GM12878 (cell line): Measurements from ENCODE around the gene DBI. TPM values are rescaled to one million over a fixed set of nuclear protein-coding genes. Genes with fewer than 3 reads are reported as not detected.

Experiments used
- ATAC-seq: fragments of 200-7000 bp; cut with Tn5 transposase; 3 replicates; pipeline ENCODE4 v1.9.1; 2020; ENCODE audit warnings: mild to moderate bottlenecking, moderate library complexity
- BruUV-seq: library from RNA; stranded (reverse); fragments of 400-500 nt; replicated peaks from 2 replicates; lab custom pipeline; 2021; lab: Mats Ljungman, UMichigan
- CTCF ChIA-PET: fragments of 300-600 bp; sonication (Branson Sonifier 250); formaldehyde crosslinking; extraction: SDS; loops from one replicate; lab custom pipeline; 2021; ENCODE audit warnings: inconsistent platforms; lab: Yijun Ruan, JAX
- POLR2A ChIA-PET: fragments of 350-600 bp; formaldehyde crosslinking; extraction: SDS; loops from one replicate; lab custom pipeline; 2021; ENCODE audit warnings: inconsistent platforms; lab: Charles Lee
- RAD21 ChIA-PET: fragments of 300-600 bp; sonication (Branson Sonifier 250); formaldehyde crosslinking; loops from one replicate; lab custom pipeline; 2023; ENCODE audit warnings: antibody characterized with exemption; ENCODE audit not compliant: unreplicated experiment; lab: Charles Lee
- SMC1A ChIA-PET: fragments of 300-600 bp; sonication (Branson Sonifier 250); formaldehyde crosslinking; loops from one replicate; lab custom pipeline; 2023; ENCODE audit not compliant: unreplicated experiment, uncharacterized antibody; lab: Charles Lee
- DNase-seq: peaks from one replicate; pipeline ENCODE4 v3.0.0-alpha.2; 2011; ENCODE audit warnings: low read depth, low spot score
- FAIRE-seq: peaks from 3 replicates; lab custom pipeline; 2011; peaks lifted over from hg19 to GRCh38; lab: Jason Lieb, UNC
- H2AFZ ChIP-seq: 2 replicates; pipeline ENCODE4 v1.6.0; 2011; ENCODE audit warnings: low read depth, low read length, control low read depth; ENCODE audit not compliant: control insufficient read depth
- H3K27ac ChIP-seq: 2 replicates; pipeline ENCODE4 v1.5.1; 2011; ENCODE audit warnings: control low read depth; ENCODE audit not compliant: control insufficient read depth, insufficient read depth
- H3K27me3 ChIP-seq, 2 experiments: replicated peaks in 1 of 2; 2 replicates each; pipeline versions ENCODE4 v1.6.0 to v1.6.1; 2011; ENCODE audit warnings: low read length in 1 of 2; ENCODE audit not compliant: control insufficient read depth in 2 of 2, insufficient read depth in 2 of 2
- H3K36me3 ChIP-seq, 2 experiments: 2 replicates each; pipeline ENCODE4 v1.5.1; 2011; ENCODE audit warnings: low read length in 1 of 2; ENCODE audit not compliant: control insufficient read depth in 2 of 2, insufficient read depth in 2 of 2
- H3K4me1 ChIP-seq: 2 replicates; pipeline ENCODE4 v1.6.1; 2011; ENCODE audit warnings: mild to moderate bottlenecking, low read length, moderate library complexity, mixed read lengths; ENCODE audit not compliant: control insufficient read depth, insufficient read depth
- H3K4me2 ChIP-seq: 2 replicates; pipeline ENCODE4 v1.6.0; 2011; ENCODE audit warnings: control low read depth; ENCODE audit not compliant: control insufficient read depth, insufficient read depth
- H3K4me3 ChIP-seq: fragments of 200-600 bp; sonication (generic); 2 replicates; pipeline ENCODE4 v1.5.1; 2016
- H3K79me2 ChIP-seq: 2 replicates; pipeline ENCODE4 v1.6.0; 2011; ENCODE audit warnings: low read length; ENCODE audit not compliant: control insufficient read depth, insufficient read depth
- H3K9ac ChIP-seq: 2 replicates; pipeline ENCODE4 v1.8.0; 2011; ENCODE audit warnings: low read length, control low read depth, mixed read lengths; ENCODE audit not compliant: control insufficient read depth, insufficient read depth
- H3K9me3 ChIP-seq: replicated peaks from 3 replicates; pipeline ENCODE4 v1.5.1; 2011; ENCODE audit warnings: mild to moderate bottlenecking, low read length; ENCODE audit not compliant: control insufficient read depth, insufficient read depth
- H4K20me1 ChIP-seq: 2 replicates; pipeline ENCODE4 v1.6.0; 2011; ENCODE audit not compliant: control insufficient read depth, insufficient read depth
- ATF7 ChIP-seq: fragments of 450-650 bp; IDR thresholded peaks from 2 replicates; pipeline ENCODE4 v1.6.1; 2016; ENCODE audit warnings: low read depth, mild to moderate bottlenecking
- EGR1 ChIP-seq, 2 experiments: IDR thresholded peaks; 1 replicate in 1 of 2; 2 replicates in 1 of 2; pipeline ENCODE4 v1.6.1; 2011 to 2012; ENCODE audit warnings: low read depth in 2 of 2, low read length in 2 of 2, borderline replicate concordance in 1 of 2, mild to moderate bottlenecking in 1 of 2, moderate library complexity in 1 of 2
- ESRRA ChIP-seq: IDR thresholded peaks from 2 replicates; pipeline ENCODE4 v1.6.1; 2012; ENCODE audit warnings: mild to moderate bottlenecking, low read length, improper control_type of control experiment
- HDAC2 ChIP-seq: fragments of 200-600 bp; sonication (generic); IDR thresholded peaks from 2 replicates; pipeline ENCODE4 v1.6.1; 2017
- MEF2B ChIP-seq: fragments of 450-650 bp; IDR thresholded peaks from 2 replicates; pipeline ENCODE4 v1.6.1; 2018; ENCODE audit warnings: mild to moderate bottlenecking, moderate library complexity; ENCODE audit not compliant: partially characterized antibody, poor library complexity, severe bottlenecking
- NR2F1 ChIP-seq: fragments of 450-650 bp; conservative IDR thresholded peaks from 2 replicates; pipeline ENCODE4 v1.6.1; 2017; ENCODE audit warnings: mild to moderate bottlenecking
- POU2F2 ChIP-seq: IDR thresholded peaks from 3 replicates; pipeline ENCODE4 v1.6.1; 2011; ENCODE audit warnings: low read depth, mild to moderate bottlenecking, low read length, borderline replicate concordance
- RAD21 ChIP-seq: IDR thresholded peaks from 2 replicates; pipeline ENCODE4 v1.6.1; 2011; ENCODE audit warnings: mild to moderate bottlenecking, low read depth, low read length, moderate library complexity; ENCODE audit not compliant: insufficient read depth
- ZNF274 ChIP-seq: IDR thresholded peaks from one replicate; pipeline ENCODE4 v1.8.0; 2011; ENCODE audit not compliant: insufficient read length, insufficient read depth
- WGBS: methylation state at CpG from one replicate; pipeline ENCODE4 v1.1.6; 2016; ENCODE audit warnings: low lambda C conversion rate; ENCODE audit not compliant: insufficient replicate concordance, insufficient coverage; ENCODE audit errors: missing lambda C conversion rate; 5-methylcytosine and 5-hydroxymethylcytosine counted together
- in situ Hi-C: fragments of 300-500 bp; cut with MboI; formaldehyde crosslinking; loops from 9 replicates; pipeline ENCODE4 v1.14.3; 2018; ENCODE audit warnings: mixed read lengths
- intact Hi-C: fragments of 100-400 bp; cut with micrococcal nuclease; formaldehyde crosslinking; loops from one replicate; pipeline ENCODE4 v1.14.2; 2022; ENCODE audit not compliant: unreplicated experiment
- polyA plus RNA-seq, 11 experiments: library from polyadenylated mRNA; depleted of rRNA in 4 of 11; unstranded in 6 of 11; stranded (reverse) in 5 of 11; fragments of >200 nt; fragmentation: Nextera tagmentation in 4 of 11; fragmentation: Illumina TruSeq in 1 of 11; extraction: Ambion mirVana in 4 of 11; extraction: Trizol in 1 of 11; gene quantifications; 1 replicate in 1 of 11; 2 replicates in 10 of 11; pipeline versions ENCODE4 v1.2.1 to v1.2.3, GENCODE V29; 2011 to 2016; ENCODE audit warnings: inconsistent platforms in 2 of 11, missing spikeins in 2 of 11, low read depth in 1 of 11
- total RNA-seq, 4 experiments: library from RNA; depleted of rRNA in 3 of 4; stranded (reverse); fragments of >200 nt in 3 of 4; fragmentation: Illumina TruSeq in 1 of 4; extraction: Trizol in 1 of 4; gene quantifications; 2 replicates each; pipeline versions ENCODE4 v1.2.1 to v1.2.3, GENCODE V29; 2013 to 2021
- TF ChIP-seq, protein P1 (sequence below): fragments of 450-650 bp; IDR thresholded peaks from 2 replicates; pipeline ENCODE4 v1.6.1; 2016; ENCODE audit warnings: mild to moderate bottlenecking, moderate library complexity, borderline replicate concordance
- TF ChIP-seq, protein P2 (sequence below): IDR thresholded peaks from 2 replicates; pipeline ENCODE4 v1.6.1; 2012; ENCODE audit warnings: low read depth, low read length, improper control_type of control experiment
- TF ChIP-seq, protein P3 (sequence below): IDR thresholded peaks from 2 replicates; pipeline ENCODE4 v1.6.1; 2012; ENCODE audit warnings: mild to moderate bottlenecking, low read depth, low read length

The DBI gene
- total and polyA plus RNA-seq, 10 of the 15 experiments (the other 5 are each of a cell fraction or from before 2014, with no cell fraction given), result 248 to 2,567 (median 943) TPM

DNA sequence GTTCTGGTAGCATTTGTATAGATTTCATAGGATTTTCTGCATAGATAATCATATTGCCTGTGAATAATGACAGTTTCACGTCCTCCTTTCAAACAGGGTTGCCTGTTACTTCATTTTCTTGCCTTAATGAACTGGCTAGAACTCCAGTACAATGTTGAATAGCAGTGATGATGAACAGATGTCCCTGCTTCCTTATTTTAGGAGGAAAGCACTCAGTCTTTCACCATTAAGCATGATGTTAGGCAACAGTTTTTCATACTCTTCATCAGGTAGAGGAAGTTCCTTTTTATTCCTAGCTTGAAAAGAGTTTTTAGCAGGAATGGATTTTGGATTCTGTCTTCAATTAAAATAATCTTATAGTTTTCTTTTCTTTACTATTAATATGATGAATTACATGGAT, 39.8 kb upstream of the DBI start:
- in situ Hi-C loops, result no loop called here
- Histone ChIP-seq H3K9ac (no peak overlapping the region), H3K27me3 (no peaks in the 10 kb centered on the region), H4K20me1 (no peaks in the 10 kb centered on the region), H3K36me3 (no peaks in the 10 kb centered on the region), H3K4me1 (no peaks in the 10 kb centered on the region), H3K4me2 (no peak overlapping the region), H3K9me3 (no peaks in the 10 kb centered on the region), H3K79me2 (no peaks in the 10 kb centered on the region), H3K27ac (no peak overlapping the region), H2AFZ (no peak overlapping the region), H3K4me3 (no peak overlapping the region)
- RAD21 ChIA-PET, result no interaction called here
- SMC1A ChIA-PET, result interaction anchor here (2.4 kb wide), 1 partner anchor 14 kb away, joined by 8 read pairs; no protein-coding TSS in a partner anchor
- CTCF ChIA-PET, result interaction anchor here (0.6 to 1.5 kb wide), 4 partner anchors 8 to 79 kb away, joined by 3 to 5 read pairs (median 3); no protein-coding TSS in a partner anchor
- intact Hi-C loops, result no loop called here
- FAIRE-seq, result no peak
- ATAC-seq, result no peak
- WGBS, result 100% methylated on average over 1 of the region's 1 CpG
- no peak for DNase-seq
- POLR2A ChIA-PET, result no interaction called here
- no TSS peak for BruUV-seq
- TF ChIP-seq, protein P1, sequence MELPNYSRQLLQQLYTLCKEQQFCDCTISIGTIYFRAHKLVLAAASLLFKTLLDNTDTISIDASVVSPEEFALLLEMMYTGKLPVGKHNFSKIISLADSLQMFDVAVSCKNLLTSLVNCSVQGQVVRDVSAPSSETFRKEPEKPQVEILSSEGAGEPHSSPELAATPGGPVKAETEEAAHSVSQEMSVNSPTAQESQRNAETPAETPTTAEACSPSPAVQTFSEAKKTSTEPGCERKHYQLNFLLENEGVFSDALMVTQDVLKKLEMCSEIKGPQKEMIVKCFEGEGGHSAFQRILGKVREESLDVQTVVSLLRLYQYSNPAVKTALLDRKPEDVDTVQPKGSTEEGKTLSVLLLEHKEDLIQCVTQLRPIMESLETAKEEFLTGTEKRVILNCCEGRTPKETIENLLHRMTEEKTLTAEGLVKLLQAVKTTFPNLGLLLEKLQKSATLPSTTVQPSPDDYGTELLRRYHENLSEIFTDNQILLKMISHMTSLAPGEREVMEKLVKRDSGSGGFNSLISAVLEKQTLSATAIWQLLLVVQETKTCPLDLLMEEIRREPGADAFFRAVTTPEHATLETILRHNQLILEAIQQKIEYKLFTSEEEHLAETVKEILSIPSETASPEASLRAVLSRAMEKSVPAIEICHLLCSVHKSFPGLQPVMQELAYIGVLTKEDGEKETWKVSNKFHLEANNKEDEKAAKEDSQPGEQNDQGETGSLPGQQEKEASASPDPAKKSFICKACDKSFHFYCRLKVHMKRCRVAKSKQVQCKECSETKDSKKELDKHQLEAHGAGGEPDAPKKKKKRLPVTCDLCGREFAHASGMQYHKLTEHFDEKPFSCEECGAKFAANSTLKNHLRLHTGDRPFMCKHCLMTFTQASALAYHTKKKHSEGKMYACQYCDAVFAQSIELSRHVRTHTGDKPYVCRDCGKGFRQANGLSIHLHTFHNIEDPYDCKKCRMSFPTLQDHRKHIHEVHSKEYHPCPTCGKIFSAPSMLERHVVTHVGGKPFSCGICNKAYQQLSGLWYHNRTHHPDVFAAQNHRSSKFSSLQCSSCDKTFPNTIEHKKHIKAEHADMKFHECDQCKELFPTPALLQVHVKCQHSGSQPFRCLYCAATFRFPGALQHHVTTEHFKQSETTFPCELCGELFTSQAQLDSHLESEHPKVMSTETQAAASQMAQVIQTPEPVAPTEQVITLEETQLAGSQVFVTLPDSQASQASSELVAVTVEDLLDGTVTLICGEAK, result no peak
- no peak for TF ChIP-seq HDAC2
- TF ChIP-seq ESRRA, result no peak
- TF ChIP-seq MEF2B, result no peak
- no peak for TF ChIP-seq NR2F1
- TF ChIP-seq EGR1 (IDR thresholded peaks at IDR 0.05; ENCODE audit: borderline replicate concordance in 1 of 2, low read depth in 2 of 2, low read length in 2 of 2), result no peak
- TF ChIP-seq, protein P2, sequence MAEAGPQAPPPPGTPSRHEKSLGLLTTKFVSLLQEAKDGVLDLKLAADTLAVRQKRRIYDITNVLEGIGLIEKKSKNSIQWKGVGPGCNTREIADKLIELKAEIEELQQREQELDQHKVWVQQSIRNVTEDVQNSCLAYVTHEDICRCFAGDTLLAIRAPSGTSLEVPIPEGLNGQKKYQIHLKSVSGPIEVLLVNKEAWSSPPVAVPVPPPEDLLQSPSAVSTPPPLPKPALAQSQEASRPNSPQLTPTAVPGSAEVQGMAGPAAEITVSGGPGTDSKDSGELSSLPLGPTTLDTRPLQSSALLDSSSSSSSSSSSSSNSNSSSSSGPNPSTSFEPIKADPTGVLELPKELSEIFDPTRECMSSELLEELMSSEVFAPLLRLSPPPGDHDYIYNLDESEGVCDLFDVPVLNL, result no peak
- TF ChIP-seq POU2F2, result no peak
- TF ChIP-seq, protein P3, sequence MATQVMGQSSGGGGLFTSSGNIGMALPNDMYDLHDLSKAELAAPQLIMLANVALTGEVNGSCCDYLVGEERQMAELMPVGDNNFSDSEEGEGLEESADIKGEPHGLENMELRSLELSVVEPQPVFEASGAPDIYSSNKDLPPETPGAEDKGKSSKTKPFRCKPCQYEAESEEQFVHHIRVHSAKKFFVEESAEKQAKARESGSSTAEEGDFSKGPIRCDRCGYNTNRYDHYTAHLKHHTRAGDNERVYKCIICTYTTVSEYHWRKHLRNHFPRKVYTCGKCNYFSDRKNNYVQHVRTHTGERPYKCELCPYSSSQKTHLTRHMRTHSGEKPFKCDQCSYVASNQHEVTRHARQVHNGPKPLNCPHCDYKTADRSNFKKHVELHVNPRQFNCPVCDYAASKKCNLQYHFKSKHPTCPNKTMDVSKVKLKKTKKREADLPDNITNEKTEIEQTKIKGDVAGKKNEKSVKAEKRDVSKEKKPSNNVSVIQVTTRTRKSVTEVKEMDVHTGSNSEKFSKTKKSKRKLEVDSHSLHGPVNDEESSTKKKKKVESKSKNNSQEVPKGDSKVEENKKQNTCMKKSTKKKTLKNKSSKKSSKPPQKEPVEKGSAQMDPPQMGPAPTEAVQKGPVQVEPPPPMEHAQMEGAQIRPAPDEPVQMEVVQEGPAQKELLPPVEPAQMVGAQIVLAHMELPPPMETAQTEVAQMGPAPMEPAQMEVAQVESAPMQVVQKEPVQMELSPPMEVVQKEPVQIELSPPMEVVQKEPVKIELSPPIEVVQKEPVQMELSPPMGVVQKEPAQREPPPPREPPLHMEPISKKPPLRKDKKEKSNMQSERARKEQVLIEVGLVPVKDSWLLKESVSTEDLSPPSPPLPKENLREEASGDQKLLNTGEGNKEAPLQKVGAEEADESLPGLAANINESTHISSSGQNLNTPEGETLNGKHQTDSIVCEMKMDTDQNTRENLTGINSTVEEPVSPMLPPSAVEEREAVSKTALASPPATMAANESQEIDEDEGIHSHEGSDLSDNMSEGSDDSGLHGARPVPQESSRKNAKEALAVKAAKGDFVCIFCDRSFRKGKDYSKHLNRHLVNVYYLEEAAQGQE, result no peak
- TF ChIP-seq RAD21, result no peak
- TF ChIP-seq ZNF274, result no peak
- TF ChIP-seq ATF7, result no peak
